SIG-M5 treated with dmso at 0.1 percent for 504 hours (cell line): ENCODE measurements around the gene PLEKHA1.

Source experiments
- DNase-seq: peaks from one replicate; lab custom pipeline; 2025; ENCODE audit not compliant: unreplicated experiment; lab: John Stamatoyannopoulos, UW

The PLEKHA1 gene

GRCh38 chr10:122346326-122346950 is 28.1 kb upstream of the PLEKHA1 start:
- DNase-seq = no peak

- no peak for DNase-seq
Measured at GRCh38 chr10:122347170-122347841, 27.2 kb upstream of the PLEKHA1 start.

GRCh38 chr10:122348512-122348911 is 26.0 kb upstream of the PLEKHA1 start:
- no peak for DNase-seq

GRCh38 chr10:122348935-122349361 is 25.6 kb upstream of the PLEKHA1 start:
- DNase-seq = no peak

GRCh38 chr10:122349758-122350369 is 24.6 kb upstream of the PLEKHA1 start:
- DNase-seq = no peak

- DNase-seq = no peak
Measured at GRCh38 chr10:122350893-122351292, 23.6 kb upstream of the PLEKHA1 start.

- DNase-seq = no peak
Measured at GRCh38 chr10:122352817-122353525, 21.5 kb upstream of the PLEKHA1 start.

- DNase-seq = no peak
Measured at GRCh38 chr10:122354383-122354782, 20.1 kb upstream of the PLEKHA1 start.

- no peak for DNase-seq
Measured at GRCh38 chr10:122357685-122358084, 16.8 kb upstream of the PLEKHA1 start.

- DNase-seq = no peak
Measured at GRCh38 chr10:122359621-122360020, 14.9 kb upstream of the PLEKHA1 start.

GRCh38 chr10:122361046-122361445 is 13.5 kb upstream of the PLEKHA1 start:
- no peak for DNase-seq

- no peak for DNase-seq
Measured at GRCh38 chr10:122362031-122362592, 12.4 kb upstream of the PLEKHA1 start.

GRCh38 chr10:122362621-122363020 is 11.9 kb upstream of the PLEKHA1 start:
- DNase-seq = no peak

- DNase-seq = no peak
Measured at GRCh38 chr10:122363311-122363710, 11.2 kb upstream of the PLEKHA1 start.

- no peak for DNase-seq
Measured at GRCh38 chr10:122363722-122364463, 10.6 kb upstream of the PLEKHA1 start.

GRCh38 chr10:122368502-122369254 is 5.8 kb upstream of the PLEKHA1 start:
- DNase-seq = no peak

GRCh38 chr10:122373108-122373507 is 1.4 kb upstream of the PLEKHA1 start:
- DNase-seq = no peak

GRCh38 chr10:122373721-122374120 is 787 bp upstream of the PLEKHA1 start:
- DNase-seq = no peak

- DNase-seq = peak; percentile 23
Measured at GRCh38 chr10:122374859-122375678, 561 bp downstream of the PLEKHA1 start.
